K562 (cell line): Measurements from ENCODE around the gene FSTL4. TPM values are rescaled to one million over a fixed set of nuclear protein-coding genes. Genes with fewer than 3 reads are reported as not detected.

Experiments
- ATAC-seq: fragments of 200-7000 bp; cut with Tn5 transposase; 3 replicates; pipeline ENCODE4 v1.9.1; 2020; ENCODE audit warnings: moderate library complexity
- BruUV-seq: library from RNA; stranded (reverse); fragments of 400-500 nt; replicated peaks from 2 replicates; lab custom pipeline; 2021; lab: Mats Ljungman, UMichigan
- CTCF ChIA-PET: fragments of 300-600 bp; formaldehyde crosslinking; extraction: SDS; loops from one replicate; lab custom pipeline; 2021; ENCODE audit warnings: low intra/inter-chr PET ratio; lab: Yijun Ruan, JAX
- POLR2A ChIA-PET: fragments of 300-600, 350-650 bp; sonication (Branson Sonifier 250); formaldehyde crosslinking; extraction: SDS; loops from one replicate; lab custom pipeline; 2021; ENCODE audit warnings: antibody characterized with exemption, inconsistent platforms; lab: Yijun Ruan, JAX
- DNase-seq, 4 experiments: peaks; one replicate each; pipeline versions ENCODE4 v3.0.0 to v3.0.0-alpha.2; 2011 to 2018; ENCODE audit warnings: low spot score in 3 of 4, mixed read lengths in 3 of 4; ENCODE audit errors: extremely low read depth in 1 of 4
- FAIRE-seq: peaks from 2 replicates; lab custom pipeline; 2011; peaks lifted over from hg19 to GRCh38; lab: Jason Lieb, UNC
- H2AFZ ChIP-seq: 2 replicates; pipeline ENCODE4 v1.6.0; 2011; ENCODE audit warnings: low read depth, low read length, control low read depth, inconsistent platforms
- H3K27ac ChIP-seq: fragments of 200-600 bp; 3 replicates; pipeline ENCODE4 v1.8.0; 2011; ENCODE audit warnings: low read depth, mild to moderate bottlenecking, control low read depth, inconsistent platforms, low read length, moderate library complexity, mixed read lengths; ENCODE audit errors: extremely low read depth
- H3K27me3 ChIP-seq, 2 experiments: fragments of 300-600 bp in 1 of 2; 2 replicates in 1 of 2; 3 replicates in 1 of 2; pipeline versions ENCODE4 v1.6.0 to v1.8.0; 2011; ENCODE audit warnings: inconsistent platforms in 2 of 2, low read length in 2 of 2, mild to moderate bottlenecking in 1 of 2, mixed read lengths in 1 of 2, moderate library complexity in 1 of 2; ENCODE audit not compliant: control insufficient read depth in 2 of 2, insufficient read depth in 2 of 2
- H3K36me3 ChIP-seq: fragments of 300-600 bp; 3 replicates; pipeline ENCODE4 v1.8.0; 2011; ENCODE audit warnings: mild to moderate bottlenecking, low read length, inconsistent platforms; ENCODE audit not compliant: control insufficient read depth, insufficient read depth
- H3K4me1 ChIP-seq, 2 experiments: fragments of 200-600 bp in 1 of 2; replicated peaks in 1 of 2; 2 replicates in 1 of 2; 3 replicates in 1 of 2; pipeline versions ENCODE4 v1.5.1 to v1.8.0; 2011; ENCODE audit warnings: inconsistent platforms in 2 of 2, low read length in 2 of 2, mild to moderate bottlenecking in 1 of 2, mixed read lengths in 1 of 2, moderate library complexity in 1 of 2; ENCODE audit not compliant: control insufficient read depth in 2 of 2, insufficient read depth in 2 of 2
- H3K4me2 ChIP-seq: 2 replicates; pipeline ENCODE4 v1.6.1; 2011; ENCODE audit warnings: low read length, control low read depth, inconsistent platforms, mixed read lengths; ENCODE audit not compliant: insufficient read depth
- H3K4me3 ChIP-seq: fragments of 200-600 bp; sonication (generic), shearing (Covaris generic); 2 replicates; pipeline ENCODE4 v1.5.1; 2016; ENCODE audit warnings: control low read depth, inconsistent platforms
- H3K79me2 ChIP-seq: fragments of 200-600 bp; 3 replicates; pipeline ENCODE4 v1.8.0; 2011; ENCODE audit warnings: low read length, inconsistent platforms; ENCODE audit not compliant: control insufficient read depth, insufficient read depth
- H3K9ac ChIP-seq, 2 experiments: 2 replicates each; pipeline versions ENCODE4 v1.6.0 to v1.6.1; 2011; ENCODE audit warnings: low read depth in 2 of 2, low read length in 2 of 2, control low read depth in 1 of 2, inconsistent platforms in 1 of 2, mild to moderate bottlenecking in 1 of 2, mixed read lengths in 1 of 2; ENCODE audit not compliant: insufficient read depth in 1 of 2
- H3K9me1 ChIP-seq: one replicate; pipeline ENCODE4 v1.6.0; 2011; ENCODE audit warnings: inconsistent platforms, mild to moderate bottlenecking, low read length, moderate library complexity; ENCODE audit not compliant: control insufficient read depth, insufficient read depth
- H3K9me3 ChIP-seq: replicated peaks from 2 replicates; pipeline ENCODE4 v1.5.1; 2011; ENCODE audit warnings: low read depth, low read length, inconsistent platforms; ENCODE audit not compliant: control insufficient read depth, insufficient read depth
- H4K20me1 ChIP-seq: replicated peaks from 2 replicates; pipeline ENCODE4 v1.6.1; 2011; ENCODE audit warnings: low read length, inconsistent platforms, mixed read lengths; ENCODE audit not compliant: control insufficient read depth, insufficient read depth
- ETV5 ChIP-seq: sonication (generic); formaldehyde crosslinking; IDR thresholded peaks from 2 replicates; pipeline ENCODE4 v1.4.0; 2020; ENCODE audit warnings: low read depth, mild to moderate bottlenecking, missing genetic modification reagents
- GTF2B ChIP-seq: IDR thresholded peaks from 2 replicates; pipeline ENCODE4 v1.6.1; 2011; ENCODE audit not compliant: insufficient read length; ENCODE audit errors: extremely low read depth
- MAX ChIP-seq: sonication (generic); formaldehyde crosslinking; IDR thresholded peaks from 2 replicates; pipeline ENCODE4 v1.9.0; 2022; ENCODE audit warnings: mild to moderate bottlenecking, missing genetic modification reagents
- PTTG1 ChIP-seq: fragments of 450-650 bp; IDR thresholded peaks from 2 replicates; pipeline ENCODE4 v1.6.1; 2016; ENCODE audit warnings: low read depth, mild to moderate bottlenecking, missing genetic modification characterization, missing compliant biosample characterization
- RAD21 ChIP-seq, 2 experiments: fragments of 250-450 bp in 1 of 2; fragments of 450-650 bp in 1 of 2; sonication (Bioruptor Pico) in 1 of 2; formaldehyde crosslinking in 1 of 2; IDR thresholded peaks in 1 of 2; conservative IDR thresholded peaks in 1 of 2; 2 replicates each; pipeline versions ENCODE4 v1.4.0 to v1.8.0; 2020 to 2022; ENCODE audit warnings: mild to moderate bottlenecking in 2 of 2, moderate library complexity in 1 of 2
- RCOR1 ChIP-seq, 2 experiments: IDR thresholded peaks; 2 replicates each; pipeline ENCODE4 v1.6.1; 2012; ENCODE audit warnings: low read depth in 2 of 2, low read length in 2 of 2, borderline replicate concordance in 1 of 2, improper control_type of control experiment in 1 of 2
- SMC3 ChIP-seq: conservative IDR thresholded peaks from 2 replicates; pipeline ENCODE4 v1.6.1; 2011; ENCODE audit warnings: low read depth, low read length, improper control_type of control experiment; ENCODE audit not compliant: insufficient read depth
- STAG1 ChIP-seq: sonication (generic); formaldehyde crosslinking; IDR thresholded peaks from 2 replicates; pipeline ENCODE4 v1.5.0; 2020; ENCODE audit warnings: missing genetic modification reagents, borderline replicate concordance
- WGBS: fragments of 100-300 bp; shearing (Covaris generic); methylation state at CpG from one replicate; pipeline ENCODE4 v1.1.6; 2016; ENCODE audit warnings: low coverage, mixed read lengths; ENCODE audit not compliant: insufficient coverage; ENCODE audit errors: missing lambda C conversion rate; 5-methylcytosine and 5-hydroxymethylcytosine counted together
- in situ Hi-C: fragments of 300-500 bp; cut with MboI; formaldehyde crosslinking; loops from 4 replicates; pipeline ENCODE4 v1.15.0; 2018; ENCODE audit warnings: inconsistent platforms, mixed read lengths
- intact Hi-C: fragments of 100-400 bp; cut with micrococcal nuclease; formaldehyde crosslinking; loops from 2 replicates; pipeline ENCODE4 v1.14.2; 2022
- polyA plus RNA-seq, 8 experiments: library from polyadenylated mRNA; depleted of rRNA in 4 of 8; stranded (reverse) in 5 of 8; unstranded in 3 of 8; fragments of >200 nt; fragmentation: Nextera tagmentation in 2 of 8; fragmentation: Illumina TruSeq in 1 of 8; extraction: Ambion mirVana in 2 of 8; extraction: Trizol in 1 of 8; gene quantifications; 2 replicates each; pipeline versions ENCODE4 v1.2.1 to v1.2.3, GENCODE V29; 2011 to 2014; ENCODE audit warnings: inconsistent platforms in 1 of 8, missing spikeins in 1 of 8
- total RNA-seq, 7 experiments: library from RNA; depleted of rRNA in 6 of 7; stranded (reverse); fragments of >200 nt in 6 of 7; fragmentation: Illumina TruSeq in 2 of 7; extraction: Trizol in 2 of 7; gene quantifications; 2 replicates each; pipeline versions ENCODE4 v1.2.1 to v1.2.3, GENCODE V29; 2011 to 2021; ENCODE audit warnings: low replicate concordance in 1 of 7
- TF ChIP-seq, protein P1 (sequence below): IDR thresholded peaks from 2 replicates; pipeline ENCODE4 v1.6.1; 2016; ENCODE audit warnings: missing genetic modification characterization, missing compliant biosample characterization
- TF ChIP-seq, protein P2 (sequence below): sonication (generic); formaldehyde crosslinking; IDR thresholded peaks from 2 replicates; pipeline ENCODE4 v1.8.1; 2023; ENCODE audit warnings: missing genetic modification reagents, mild to moderate bottlenecking, borderline replicate concordance

The FSTL4 gene
- total and polyA plus RNA-seq, 9 of the 15 experiments (the other 6 are each of a cell fraction or from before 2014, with no cell fraction given): 0.08 to 0.18 (median 0.10) TPM; not detected in 5

DNA sequence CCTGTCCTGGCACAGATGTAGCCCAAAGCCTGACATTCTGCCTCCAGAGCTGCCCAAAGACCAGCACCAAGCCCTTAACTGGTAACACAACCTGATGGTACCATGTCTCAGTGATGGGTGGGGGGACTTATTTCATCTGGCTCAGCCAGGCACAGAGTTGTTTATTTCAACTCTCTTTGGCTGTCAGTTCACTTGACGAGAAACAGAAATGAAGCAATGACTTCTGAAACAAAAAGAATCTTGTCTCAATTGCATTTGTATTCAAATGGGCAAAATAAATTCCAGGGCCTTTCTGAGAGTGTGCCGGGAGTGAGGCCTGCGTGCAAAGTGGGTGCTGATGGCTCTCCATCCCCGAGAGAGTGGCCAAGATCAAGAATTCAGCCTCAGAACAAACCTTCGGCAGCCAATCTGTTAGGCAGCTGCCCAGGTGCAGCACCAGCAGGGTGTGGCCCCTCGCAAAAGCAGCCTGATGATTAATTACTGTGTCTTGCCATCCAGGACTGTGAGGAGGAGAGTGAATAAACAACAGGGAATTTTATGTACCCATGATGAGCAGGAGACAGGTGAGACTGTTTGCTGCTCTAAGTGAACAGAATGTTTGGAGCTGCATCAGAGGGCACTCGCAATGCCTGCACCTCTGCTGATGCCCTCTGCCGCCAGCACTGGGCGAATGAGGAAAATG, 322.5 kb downstream of the FSTL4 start (continued):
- TF ChIP-seq, protein P1, sequence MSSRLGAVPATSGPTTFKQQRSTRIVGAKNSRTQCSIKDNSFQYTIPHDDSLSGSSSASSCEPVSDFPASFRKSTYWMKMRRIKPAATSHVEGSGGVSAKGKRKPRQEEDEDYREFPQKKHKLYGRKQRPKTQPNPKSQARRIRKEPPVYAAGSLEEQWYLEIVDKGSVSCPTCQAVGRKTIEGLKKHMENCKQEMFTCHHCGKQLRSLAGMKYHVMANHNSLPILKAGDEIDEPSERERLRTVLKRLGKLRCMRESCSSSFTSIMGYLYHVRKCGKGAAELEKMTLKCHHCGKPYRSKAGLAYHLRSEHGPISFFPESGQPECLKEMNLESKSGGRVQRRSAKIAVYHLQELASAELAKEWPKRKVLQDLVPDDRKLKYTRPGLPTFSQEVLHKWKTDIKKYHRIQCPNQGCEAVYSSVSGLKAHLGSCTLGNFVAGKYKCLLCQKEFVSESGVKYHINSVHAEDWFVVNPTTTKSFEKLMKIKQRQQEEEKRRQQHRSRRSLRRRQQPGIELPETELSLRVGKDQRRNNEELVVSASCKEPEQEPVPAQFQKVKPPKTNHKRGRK (tag): no peak
- TF ChIP-seq RCOR1 (IDR thresholded peaks at IDR 0.05; ENCODE audit: borderline replicate concordance in 1 of 2, low read depth in 2 of 2, low read length in 2 of 2): no peak
- TF ChIP-seq PTTG1 (tag): no peak
- TF ChIP-seq, all 486 proteins: peak for 0

DNA sequence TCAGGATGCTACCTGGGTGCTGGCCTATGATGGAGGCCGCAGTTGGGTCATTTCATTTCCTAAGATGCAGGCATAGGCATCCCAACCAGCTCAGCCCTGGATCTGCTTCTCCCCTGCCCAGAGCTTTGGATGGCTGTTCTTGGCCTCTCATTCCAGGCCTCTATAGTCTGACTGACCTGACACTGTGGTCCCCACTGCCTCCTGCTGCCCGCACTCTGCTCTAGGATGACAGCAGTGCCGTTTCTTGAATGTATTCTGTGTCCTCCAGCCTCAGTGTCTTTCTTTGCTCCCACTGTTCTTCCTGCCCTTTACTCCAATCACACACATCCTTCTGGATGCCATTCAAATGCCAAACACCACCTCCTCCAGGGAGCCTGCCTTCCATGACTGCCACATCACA, 324.8 kb downstream of the FSTL4 start:
- ChIA-PET CTCF (interaction anchor here (0.6 to 1.8 kb wide), 2 partner anchors 39 to 176 kb away, joined by 3 to 13 read pairs; no protein-coding TSS in a partner anchor), POLR2A (no interaction called here)
- no TSS peak for BruUV-seq
- Histone ChIP-seq H2AFZ (no peak overlapping the region), H3K36me3 (no peaks in the 10 kb centered on the region), H3K27ac (no peak overlapping the region), H3K9me1 (no peaks in the 10 kb centered on the region), H3K4me2 (no peak overlapping the region), H3K4me1 (no peaks in the 10 kb centered on the region), H3K9ac (no peak overlapping the region), H3K9me3 (no peaks in the 10 kb centered on the region), H3K4me3 (no peak overlapping the region), H3K79me2 (no peaks in the 10 kb centered on the region), H4K20me1 (peaks cover 5% of the 10 kb centered on the region; the same call in 1 of the 2 replicates), H3K27me3 (peaks cover 0 to 40% of the 10 kb centered on the region in 2 experiments; a peak in 4 of 5 replicates)
- DNase-seq (peak; percentile 20 to 32 (median 26)), FAIRE-seq (no peak), ATAC-seq (peak; percentile 77)
- WGBS: 6% methylated on average over 3 of the region's 3 CpGs
- in situ Hi-C loops (no loop called here), intact Hi-C loops (loop anchor here (1.0 kb wide), 1 partner anchor 176 kb away; no protein-coding TSS in a partner anchor)
- TF ChIP-seq STAG1 (CRISPR knock-in tag) (peak; percentile 61; the same call in 1 of the 2 replicates), GTF2B (no peak), RAD21 (CRISPR knock-in tag; conservative IDR thresholded peaks at IDR 0.05 in 1 of 2, IDR thresholded peaks at IDR 0.05 in 1 of 2) (peak; percentile 56 to 63), ETV5 (CRISPR knock-in tag) (no peak), MAX (no peak), SMC3 (peak; percentile 46; the same call in 1 of the 2 replicates)
- TF ChIP-seq, protein P2, sequence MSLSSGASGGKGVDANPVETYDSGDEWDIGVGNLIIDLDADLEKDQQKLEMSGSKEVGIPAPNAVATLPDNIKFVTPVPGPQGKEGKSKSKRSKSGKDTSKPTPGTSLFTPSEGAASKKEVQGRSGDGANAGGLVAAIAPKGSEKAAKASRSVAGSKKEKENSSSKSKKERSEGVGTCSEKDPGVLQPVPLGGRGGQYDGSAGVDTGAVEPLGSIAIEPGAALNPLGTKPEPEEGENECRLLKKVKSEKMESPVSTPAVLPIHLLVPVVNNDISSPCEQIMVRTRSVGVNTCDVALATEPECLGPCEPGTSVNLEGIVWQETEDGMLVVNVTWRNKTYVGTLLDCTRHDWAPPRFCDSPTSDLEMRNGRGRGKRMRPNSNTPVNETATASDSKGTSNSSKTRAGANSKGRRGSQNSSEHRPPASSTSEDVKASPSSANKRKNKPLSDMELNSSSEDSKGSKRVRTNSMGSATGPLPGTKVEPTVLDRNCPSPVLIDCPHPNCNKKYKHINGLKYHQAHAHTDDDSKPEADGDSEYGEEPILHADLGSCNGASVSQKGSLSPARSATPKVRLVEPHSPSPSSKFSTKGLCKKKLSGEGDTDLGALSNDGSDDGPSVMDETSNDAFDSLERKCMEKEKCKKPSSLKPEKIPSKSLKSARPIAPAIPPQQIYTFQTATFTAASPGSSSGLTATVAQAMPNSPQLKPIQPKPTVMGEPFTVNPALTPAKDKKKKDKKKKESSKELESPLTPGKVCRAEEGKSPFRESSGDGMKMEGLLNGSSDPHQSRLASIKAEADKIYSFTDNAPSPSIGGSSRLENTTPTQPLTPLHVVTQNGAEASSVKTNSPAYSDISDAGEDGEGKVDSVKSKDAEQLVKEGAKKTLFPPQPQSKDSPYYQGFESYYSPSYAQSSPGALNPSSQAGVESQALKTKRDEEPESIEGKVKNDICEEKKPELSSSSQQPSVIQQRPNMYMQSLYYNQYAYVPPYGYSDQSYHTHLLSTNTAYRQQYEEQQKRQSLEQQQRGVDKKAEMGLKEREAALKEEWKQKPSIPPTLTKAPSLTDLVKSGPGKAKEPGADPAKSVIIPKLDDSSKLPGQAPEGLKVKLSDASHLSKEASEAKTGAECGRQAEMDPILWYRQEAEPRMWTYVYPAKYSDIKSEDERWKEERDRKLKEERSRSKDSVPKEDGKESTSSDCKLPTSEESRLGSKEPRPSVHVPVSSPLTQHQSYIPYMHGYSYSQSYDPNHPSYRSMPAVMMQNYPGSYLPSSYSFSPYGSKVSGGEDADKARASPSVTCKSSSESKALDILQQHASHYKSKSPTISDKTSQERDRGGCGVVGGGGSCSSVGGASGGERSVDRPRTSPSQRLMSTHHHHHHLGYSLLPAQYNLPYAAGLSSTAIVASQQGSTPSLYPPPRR: no peak
